OCI-LY3 (cell line): Measurements from ENCODE around the gene SMIM8.

Experiments
- EZH2phosphoT487 ChIP-seq: fragments of 200-600 bp; shearing (Covaris generic); IDR thresholded peaks from 2 replicates; pipeline ENCODE4 v1.6.1; 2018; ENCODE audit warnings: antibody characterized with exemption, mixed run types, low read depth
- TF ChIP-seq, protein P1 (sequence below): fragments of 200-600, 300-600 bp; sonication (generic); IDR thresholded peaks from 2 replicates; pipeline ENCODE4 v1.5.1; 2014; ENCODE audit warnings: antibody characterized with exemption, low read length, low read depth

DNA sequence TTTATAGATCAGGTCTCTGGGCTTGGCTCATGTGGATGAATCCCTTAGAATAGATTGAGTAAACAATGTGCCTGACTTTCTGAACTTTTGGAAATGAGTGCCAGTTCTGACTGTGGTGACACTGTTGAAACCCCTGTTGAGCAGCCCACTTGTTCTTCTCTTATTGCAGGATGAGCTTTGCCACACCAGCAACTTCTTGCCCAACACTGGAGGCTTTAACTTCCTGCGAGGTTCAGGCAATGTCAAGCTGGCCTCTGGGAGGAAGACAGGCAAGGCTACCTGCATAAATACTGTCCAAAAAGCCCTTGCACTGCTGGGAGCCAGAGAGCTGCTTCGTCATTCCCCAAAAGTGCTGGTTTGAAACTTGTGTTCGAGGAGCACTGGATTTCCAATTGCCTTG lies 32.8 kb upstream of the SMIM8 start:
- TF ChIP-seq, protein P1, sequence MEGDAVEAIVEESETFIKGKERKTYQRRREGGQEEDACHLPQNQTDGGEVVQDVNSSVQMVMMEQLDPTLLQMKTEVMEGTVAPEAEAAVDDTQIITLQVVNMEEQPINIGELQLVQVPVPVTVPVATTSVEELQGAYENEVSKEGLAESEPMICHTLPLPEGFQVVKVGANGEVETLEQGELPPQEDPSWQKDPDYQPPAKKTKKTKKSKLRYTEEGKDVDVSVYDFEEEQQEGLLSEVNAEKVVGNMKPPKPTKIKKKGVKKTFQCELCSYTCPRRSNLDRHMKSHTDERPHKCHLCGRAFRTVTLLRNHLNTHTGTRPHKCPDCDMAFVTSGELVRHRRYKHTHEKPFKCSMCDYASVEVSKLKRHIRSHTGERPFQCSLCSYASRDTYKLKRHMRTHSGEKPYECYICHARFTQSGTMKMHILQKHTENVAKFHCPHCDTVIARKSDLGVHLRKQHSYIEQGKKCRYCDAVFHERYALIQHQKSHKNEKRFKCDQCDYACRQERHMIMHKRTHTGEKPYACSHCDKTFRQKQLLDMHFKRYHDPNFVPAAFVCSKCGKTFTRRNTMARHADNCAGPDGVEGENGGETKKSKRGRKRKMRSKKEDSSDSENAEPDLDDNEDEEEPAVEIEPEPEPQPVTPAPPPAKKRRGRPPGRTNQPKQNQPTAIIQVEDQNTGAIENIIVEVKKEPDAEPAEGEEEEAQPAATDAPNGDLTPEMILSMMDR = no peak
- TF ChIP-seq EZH2phosphoT487 = no peak
